Activated T-helper 1 cell treated with anti-CD3 and anti-CD28 coated beads, Interleukin-2, amount 50 U/mL, for 16 hours (primary cell): ENCODE results near the gene DHX35.

Experiments
- DNase-seq, 2 donors: peaks; one replicate each; pipeline ENCODE4 v3.0.0-alpha.2; 2020; ENCODE audit warnings: low read depth in 1 of 2, low spot score in 1 of 2

Gene DHX35

DNA sequence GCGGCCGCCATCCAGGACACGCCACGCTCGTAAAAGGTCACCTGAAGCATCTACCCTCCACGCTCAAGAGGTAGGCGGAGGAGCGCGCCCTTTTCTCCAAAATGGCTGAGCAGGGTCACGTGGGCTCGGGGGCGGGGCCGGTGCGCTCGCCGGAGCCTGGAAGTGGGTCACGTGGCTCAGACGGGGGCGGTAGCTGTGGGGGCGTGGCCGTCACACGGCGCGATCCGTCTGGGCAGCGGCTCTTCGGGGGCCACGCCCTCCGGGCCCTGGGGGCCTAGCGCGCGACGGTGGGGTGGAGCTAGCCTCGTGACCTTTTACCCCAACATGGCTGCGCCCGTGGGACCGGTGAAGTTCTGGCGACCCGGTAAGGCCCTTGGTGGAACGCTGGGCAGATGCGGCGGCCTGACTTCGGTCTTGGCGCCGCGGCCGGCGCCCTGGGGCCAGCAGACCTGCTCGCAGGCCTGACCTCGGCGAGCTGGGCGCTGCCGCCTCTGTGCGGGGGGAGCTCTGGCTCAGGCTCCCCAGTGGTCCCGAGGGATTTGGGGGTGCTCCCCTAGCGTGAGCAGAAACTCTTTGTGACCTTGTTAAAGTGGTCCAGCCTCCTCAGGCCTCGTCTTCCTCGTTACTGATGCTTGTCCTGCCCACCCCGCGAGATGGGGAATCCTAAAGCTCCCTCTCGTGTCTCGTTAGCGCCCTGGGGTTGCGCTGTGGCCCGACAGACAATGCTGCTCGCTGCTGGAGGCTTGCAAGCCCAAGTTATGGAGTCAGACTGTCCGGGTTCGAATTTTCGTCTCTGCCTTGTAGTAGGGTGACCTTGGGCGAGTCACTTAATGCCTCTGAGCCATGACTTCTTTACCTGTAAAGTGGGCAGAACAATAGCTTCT is at the start of gene DHX35:
Gene DHX35, plus strand, starts transcription at position 301 of the 884 bp plus-strand sequence. Its CDS starts 24 bp downstream, at position 325.
- DNase-seq = peak; percentile 97 to 98

DNA sequence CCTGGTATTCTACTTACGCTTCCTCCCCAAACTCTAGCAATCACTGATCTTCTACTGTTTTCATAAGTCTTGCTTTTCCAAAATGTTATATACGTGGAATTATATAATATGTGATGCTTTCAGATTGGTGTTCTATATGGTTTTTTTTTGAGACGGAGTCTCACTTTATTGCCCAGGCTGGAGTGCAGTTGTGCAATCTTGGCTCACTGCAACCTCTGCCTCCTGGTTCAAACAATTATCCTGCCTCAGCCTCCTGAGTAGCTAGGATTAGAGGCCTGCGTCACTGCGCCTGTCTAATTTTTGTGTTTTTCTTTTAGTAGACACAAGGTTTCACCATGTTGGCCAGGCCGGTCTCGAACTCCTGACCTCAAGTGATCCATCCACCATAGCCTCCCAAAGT is 46.8 kb upstream of the DHX35 start:
- DNase-seq = no peak

DNA sequence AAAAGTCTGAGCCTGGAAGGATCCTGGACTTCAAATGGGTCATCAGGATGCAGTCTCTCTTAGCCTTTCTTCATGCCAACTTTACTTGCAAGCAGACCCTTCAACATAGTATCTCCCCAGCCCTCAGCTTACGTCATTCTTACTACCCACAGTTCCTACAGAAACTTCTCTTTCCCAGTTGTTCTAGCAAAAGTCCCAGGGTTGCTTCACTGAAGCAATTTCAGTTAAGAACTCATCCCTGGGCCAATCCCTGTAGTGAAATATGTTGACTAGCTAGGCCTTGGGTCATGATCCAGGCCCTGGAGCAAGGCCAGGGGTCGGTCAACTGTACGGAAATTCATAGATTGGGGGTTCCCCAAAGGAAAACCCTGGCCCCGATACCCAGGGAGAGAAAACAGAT is 44.5 kb upstream of the DHX35 start:
- DNase-seq = no peak

DNA sequence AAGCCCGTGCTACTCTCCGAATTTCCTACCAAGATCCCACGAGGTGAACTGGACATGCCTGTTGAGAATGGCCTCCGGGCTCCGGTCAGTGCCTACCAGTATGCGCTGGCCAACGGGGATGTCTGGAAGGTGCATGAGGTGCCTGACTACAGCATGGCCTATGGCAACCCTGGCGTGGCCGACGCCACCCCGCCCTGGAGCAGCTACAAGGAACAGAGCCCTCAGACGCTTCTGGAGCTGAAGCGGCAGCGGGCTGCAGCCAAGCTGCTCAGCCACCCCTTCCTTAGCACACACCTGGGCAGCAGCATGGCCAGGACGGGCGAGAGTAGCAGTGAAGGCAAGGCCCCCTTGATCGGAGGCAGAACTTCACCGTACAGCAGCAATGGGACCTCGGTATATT is 44.0 kb upstream of the DHX35 start:
- no peak for DNase-seq

DNA sequence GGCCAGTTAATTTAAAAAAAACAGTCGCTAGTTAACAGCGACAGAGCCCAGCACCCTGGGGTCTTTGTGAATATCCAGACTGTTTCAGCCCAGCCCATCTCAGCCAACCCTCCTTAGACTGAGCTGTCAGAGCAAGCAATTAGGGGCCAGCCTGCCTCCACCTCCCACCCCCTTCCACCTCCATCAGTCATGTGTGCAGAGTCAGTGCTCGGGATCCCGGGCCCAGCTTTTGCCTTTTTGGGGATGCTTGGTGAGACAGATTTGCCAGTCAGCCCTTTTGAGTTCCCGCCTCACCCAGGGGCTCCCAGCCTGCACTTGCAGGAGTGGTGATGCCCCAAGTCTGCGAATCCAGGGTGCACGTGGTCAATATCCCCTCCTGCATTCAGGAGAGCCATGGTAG is 42.5 kb upstream of the DHX35 start:
- no peak for DNase-seq

- DNase-seq = no peak
Measured at GRCh38 chr20:38920411-38920810, 41.7 kb upstream of the DHX35 start.

GRCh38 chr20:38920851-38921250 is 41.3 kb upstream of the DHX35 start:
- DNase-seq = no peak

DNA sequence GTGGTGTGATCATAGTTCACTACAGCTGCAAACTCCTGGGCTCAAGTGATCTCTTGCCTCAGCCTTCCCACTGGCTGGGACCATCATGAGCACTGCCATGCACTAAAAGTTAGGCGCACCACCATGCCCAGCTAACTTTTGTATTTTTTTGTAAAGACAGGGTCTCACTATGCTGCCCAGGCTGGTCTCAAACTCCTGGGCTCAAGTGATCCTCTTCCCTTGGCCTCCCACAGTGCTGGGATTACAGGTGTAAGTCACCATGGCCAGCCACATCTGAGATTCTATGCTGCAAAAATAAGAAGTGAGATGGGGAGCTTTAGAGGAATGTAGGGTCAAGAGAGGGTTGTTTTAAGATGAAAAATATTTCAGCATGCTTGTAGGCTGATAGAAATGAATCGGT is 37.4 kb upstream of the DHX35 start:
- no peak for DNase-seq

- peak; percentile 75 to 89 for DNase-seq
Measured at GRCh38 chr20:38926142-38926933, 35.8 kb upstream of the DHX35 start, which contains the start of gene FAM83D. Gene FAM83D, plus strand, starts transcription at chr20:38926417. Its CDS starts 26 bp downstream, at chr20:38926443.

DNA sequence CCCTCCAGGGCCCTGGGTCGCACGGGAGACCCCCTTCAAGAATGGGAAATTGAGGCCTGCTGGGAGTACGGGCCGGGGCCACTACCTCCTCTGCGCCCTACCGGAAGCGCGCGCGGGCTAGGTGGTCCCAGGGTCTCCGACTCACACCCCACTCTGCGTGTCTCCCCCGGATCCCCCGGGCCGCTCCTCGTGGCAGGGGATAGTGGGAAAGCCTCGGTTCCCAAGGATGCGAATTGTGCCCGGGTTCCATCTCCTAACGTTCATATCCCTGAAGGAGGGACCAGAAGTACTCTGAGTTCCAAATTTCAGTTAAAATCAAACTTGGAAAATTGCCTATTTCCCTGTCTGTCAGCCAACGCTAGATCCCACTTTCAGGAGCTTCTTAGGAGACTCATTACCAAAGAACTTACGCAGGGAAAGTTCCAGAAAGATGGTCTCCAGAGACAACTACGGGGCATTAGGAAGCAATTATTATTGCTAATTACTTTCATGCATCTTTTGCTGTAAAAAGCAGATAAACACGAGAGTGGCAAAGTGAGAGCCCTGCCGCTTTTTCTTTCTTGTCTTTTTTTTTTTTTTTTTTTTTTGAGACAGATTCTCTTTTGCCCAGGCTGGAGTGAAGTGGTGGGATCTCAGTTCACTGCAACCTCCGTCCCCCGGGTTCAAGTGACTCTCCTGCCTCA is 35.1 kb upstream of the DHX35 start:
- DNase-seq = no peak

DNA sequence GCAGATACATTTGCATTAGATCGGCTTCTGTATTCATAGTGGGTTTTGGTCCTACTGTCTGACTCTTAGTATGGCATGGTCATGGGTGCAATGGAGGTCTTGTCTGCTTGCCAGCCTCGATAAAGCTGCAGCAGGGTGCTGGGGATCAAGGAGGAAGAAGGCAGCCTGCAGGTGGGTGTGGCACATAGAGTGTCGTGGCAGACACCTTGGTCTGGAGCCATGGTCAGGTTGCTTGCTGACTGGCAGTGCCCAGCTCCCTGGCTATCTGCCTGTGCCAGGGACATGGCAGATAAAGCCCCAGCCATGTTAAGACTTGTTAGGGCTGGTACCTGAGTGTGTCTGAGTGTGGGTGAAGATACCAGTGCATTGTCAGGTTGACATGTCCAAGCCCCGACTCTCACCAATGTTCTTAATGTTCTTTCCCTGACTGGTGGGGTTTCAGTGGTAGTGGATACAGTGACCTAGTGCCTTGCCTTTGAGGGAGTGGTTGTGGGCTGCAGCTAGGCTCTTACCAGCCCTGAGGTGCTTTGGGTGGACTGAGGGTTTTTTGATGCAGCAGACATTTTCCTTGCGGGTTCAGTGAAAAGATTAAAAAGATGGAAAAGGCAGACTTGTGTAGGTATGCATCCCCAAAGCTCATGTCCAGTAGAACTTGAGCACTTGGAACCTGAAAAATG is 34.1 kb upstream of the DHX35 start:
- DNase-seq = no peak

DNA sequence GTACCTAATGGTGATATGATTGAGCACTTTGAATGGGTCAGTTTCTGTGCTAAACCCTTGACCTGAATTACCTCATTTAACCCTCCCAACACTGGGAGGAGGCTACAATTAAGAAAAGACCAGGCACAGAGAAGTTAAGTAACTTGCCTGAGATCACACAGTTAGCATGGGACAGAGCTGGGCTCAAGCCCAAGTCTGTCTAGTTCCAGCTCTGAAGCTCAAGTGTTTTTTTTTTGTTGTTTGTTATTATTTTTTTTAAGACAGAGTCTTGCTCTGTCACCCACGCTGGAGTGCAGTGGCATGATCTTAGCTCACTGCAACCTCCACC is 31.9 kb upstream of the DHX35 start:
- DNase-seq = no peak

- no peak for DNase-seq
Measured at GRCh38 chr20:38931984-38932383, 30.2 kb upstream of the DHX35 start.

GRCh38 chr20:38932457-38933120 is 29.6 kb upstream of the DHX35 start:
- no peak for DNase-seq

GRCh38 chr20:38934530-38934929 is 27.6 kb upstream of the DHX35 start:
- DNase-seq = no peak

GRCh38 chr20:38935285-38935684 is 26.9 kb upstream of the DHX35 start:
- no peak for DNase-seq

GRCh38 chr20:38935967-38936407 is 26.2 kb upstream of the DHX35 start:
- DNase-seq = no peak

DNA sequence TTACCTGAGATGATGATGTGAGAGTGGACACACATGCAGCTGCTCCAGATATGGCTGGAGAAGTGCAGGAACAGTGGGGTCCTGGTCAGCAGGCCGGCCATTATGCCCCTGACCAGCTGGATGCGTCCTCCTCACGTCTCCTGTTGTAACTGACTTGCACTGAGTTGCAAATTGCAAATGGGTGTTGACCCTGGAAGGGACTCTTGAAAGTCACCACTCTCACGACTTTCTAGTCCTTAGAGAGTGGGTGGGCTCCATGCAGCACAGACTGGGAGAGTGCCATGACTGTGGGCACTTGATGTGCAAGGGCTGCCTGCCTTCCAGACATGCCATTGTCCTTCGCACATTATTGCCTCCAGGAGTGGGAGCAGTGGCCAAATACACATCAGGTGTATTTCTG is 25.1 kb upstream of the DHX35 start:
- DNase-seq = no peak

DNA sequence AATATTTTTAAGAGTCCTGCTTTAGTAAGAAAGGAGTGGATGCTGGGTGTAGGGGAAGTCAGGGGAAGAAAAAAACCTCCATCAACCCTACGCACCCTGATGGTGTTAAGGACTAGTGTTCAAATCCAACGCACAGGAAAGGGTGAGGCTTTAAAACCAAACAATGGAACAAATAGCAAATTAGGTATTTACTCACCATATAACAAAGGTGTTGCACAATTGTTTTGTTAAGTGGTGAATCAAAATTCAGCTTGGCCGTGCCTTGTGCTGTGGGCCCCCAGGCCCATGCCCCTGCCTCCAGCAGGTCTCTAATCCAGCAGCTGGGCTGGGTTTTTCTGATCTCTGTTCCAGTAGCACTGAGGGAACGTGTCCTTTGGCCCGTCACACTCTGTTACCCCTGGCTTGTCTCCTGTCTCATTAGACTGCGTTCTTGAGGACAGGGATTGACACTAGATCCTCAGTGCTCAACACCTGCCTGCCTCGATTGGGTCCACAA is 24.1 kb upstream of the DHX35 start:
- DNase-seq = no peak

- no peak for DNase-seq
Measured at GRCh38 chr20:38939686-38940085, 22.5 kb upstream of the DHX35 start.
